Measurements from ENCODE around the gene ARHGAP30. TPM values are rescaled to one million over a fixed set of nuclear protein-coding genes. Genes with fewer than 3 reads are reported as not detected.

Gene ARHGAP30
- total RNA-seq, 5 donors from 2014 or later (not counting 1 experiment from before 2014, with no cell fraction given), result 193 to 299 (median 279) TPM

- CTCF ChIA-PET, result no interaction called here
- Histone ChIP-seq H3K4me3 (ENCODE audit: control insufficient read depth in 1 of 2, extremely low read depth in 1 of 2, low read length in 1 of 2) (no peak overlapping the region), H3K4me1 (ENCODE audit: control insufficient read depth in 1 of 2, extremely low read depth in 1 of 2, insufficient read depth in 2 of 2, low read length in 2 of 2) (peaks cover 18 to 30% of the 10 kb centered on the region in 2 experiments), H3K36me3 (ENCODE audit: control insufficient read depth in 2 of 2, extremely low read depth in 1 of 2, insufficient read depth in 1 of 2, low read length in 1 of 2) (peaks cover 4 to 15% of the 10 kb centered on the region in 2 donors), H3K27ac (ENCODE audit: low read length) (no peak overlapping the region), H3K27me3 (replicated peaks in 1 of 2; ENCODE audit: control insufficient read depth in 2 of 2, extremely low read depth in 1 of 2, insufficient read depth in 2 of 2, low read length in 1 of 2) (no peaks in the 10 kb centered on the region), H3K9me3 (no peaks in the 10 kb centered on the region)
- Mint-ChIP-seq H3K36me3 (peaks cover 10% of the 10 kb centered on the region), H3K4me3 (no peak overlapping the region), H3K27ac (no peak overlapping the region), H3K9me3 (no peaks in the 10 kb centered on the region), H3K4me1 (peaks cover 67 to 73% (median 69%) of the 10 kb centered on the region in 3 donors), H3K27me3 (no peaks in the 10 kb centered on the region)
- POLR2A ChIA-PET, result interaction anchor here in 1 of 2 donors (1.2 kb wide), 1 partner anchor 9 kb away, joined by 3 read pairs; no protein-coding TSS in a partner anchor
- WGBS (ENCODE audit: insufficient coverage), result 50% methylated on average over 1 of the region's 1 CpG
- DNase-seq (no peak), ATAC-seq (replicated peaks in 1 of 4) (no peak)
Measured at GRCh38 chr1:161113915-161114314, 44.2 kb upstream of the ARHGAP30 start.

GRCh38 chr1:161111527-161111926, 41.8 kb upstream of the ARHGAP30 start:
- WGBS (ENCODE audit: insufficient coverage), result no CpG with 5 or more reads among the region's 2 CpGs
- POLR2A ChIA-PET, result interaction anchor here in 1 of 2 donors (0.7 kb wide), 1 partner anchor 21 kb away, joined by 3 read pairs; the partner anchor contains the start of gene DEDD
- ATAC-seq (replicated peaks in 1 of 4), result no peak

DNA sequence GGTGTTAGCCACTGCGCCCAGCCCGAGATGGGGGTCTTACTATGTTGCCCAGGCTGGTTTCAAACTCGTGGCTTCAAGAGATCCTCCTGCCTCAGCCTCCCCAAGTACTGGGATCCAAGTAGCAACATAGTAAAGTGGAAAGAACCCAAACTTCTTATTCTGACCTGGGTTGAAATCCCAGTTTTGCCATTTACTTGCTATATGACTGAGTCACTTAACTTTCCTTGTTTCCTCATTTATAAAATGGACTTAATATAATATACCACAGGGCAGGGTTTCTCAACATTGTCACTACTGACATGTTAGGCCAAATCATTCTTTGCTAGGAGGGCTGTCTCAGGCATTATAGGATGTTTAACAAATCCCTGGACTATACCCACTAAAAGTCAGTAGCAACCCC, 41.4 kb upstream of the ARHGAP30 start:
- ChIA-PET CTCF (no interaction called here), POLR2A (no interaction called here)
- Mint-ChIP-seq H3K27me3 (no peaks in the 10 kb centered on the region), H3K36me3 (peaks cover 17% of the 10 kb centered on the region), H3K4me1 (peaks cover 50 to 64% (median 53%) of the 10 kb centered on the region in 3 donors), H3K9me3 (no peaks in the 10 kb centered on the region), H3K4me3 (no peak overlapping the region), H3K27ac (no peak overlapping the region)
- ATAC-seq (replicated peaks in 1 of 4), result no peak
- Histone ChIP-seq H3K4me3 (ENCODE audit: control insufficient read depth in 1 of 2, extremely low read depth in 1 of 2, low read length in 1 of 2) (no peak overlapping the region), H3K9me3 (no peaks in the 10 kb centered on the region), H3K27me3 (replicated peaks in 1 of 2; ENCODE audit: control insufficient read depth in 2 of 2, extremely low read depth in 1 of 2, insufficient read depth in 2 of 2, low read length in 1 of 2) (no peaks in the 10 kb centered on the region), H3K27ac (ENCODE audit: low read length) (no peak overlapping the region), H3K36me3 (ENCODE audit: control insufficient read depth in 2 of 2, extremely low read depth in 1 of 2, insufficient read depth in 1 of 2, low read length in 1 of 2) (peaks cover 4 to 15% of the 10 kb centered on the region in 2 donors), H3K4me1 (ENCODE audit: control insufficient read depth in 1 of 2, extremely low read depth in 1 of 2, insufficient read depth in 2 of 2, low read length in 2 of 2) (peaks cover 5 to 10% of the 10 kb centered on the region in 2 experiments)
- WGBS (ENCODE audit: insufficient coverage), result 100% methylated on average over 1 of the region's 3 CpGs
- no peak for DNase-seq

More at GRCh38 chr1:161111527-161111926, 41.8 kb upstream of the ARHGAP30 start:
- Histone ChIP-seq H3K27me3 (replicated peaks in 1 of 2; ENCODE audit: control insufficient read depth in 2 of 2, extremely low read depth in 1 of 2, insufficient read depth in 2 of 2, low read length in 1 of 2) (no peaks in the 10 kb centered on the region), H3K9me3 (no peaks in the 10 kb centered on the region), H3K27ac (ENCODE audit: low read length) (no peak overlapping the region), H3K4me1 (ENCODE audit: control insufficient read depth in 1 of 2, extremely low read depth in 1 of 2, insufficient read depth in 2 of 2, low read length in 2 of 2) (peaks cover 7 to 14% of the 10 kb centered on the region in 2 experiments), H3K36me3 (ENCODE audit: control insufficient read depth in 2 of 2, extremely low read depth in 1 of 2, insufficient read depth in 1 of 2, low read length in 1 of 2) (peaks cover 4 to 15% of the 10 kb centered on the region in 2 donors), H3K4me3 (ENCODE audit: control insufficient read depth in 1 of 2, extremely low read depth in 1 of 2, low read length in 1 of 2) (no peak overlapping the region)
- Mint-ChIP-seq H3K36me3 (peaks cover 13% of the 10 kb centered on the region), H3K27ac (no peak overlapping the region), H3K9me3 (no peaks in the 10 kb centered on the region), H3K4me1 (peaks cover 51 to 64% (median 54%) of the 10 kb centered on the region in 3 donors), H3K27me3 (no peaks in the 10 kb centered on the region), H3K4me3 (no peak overlapping the region)
- CTCF ChIA-PET, result no interaction called here
- no peak for DNase-seq

- no peak for DNase-seq
- ATAC-seq (replicated peaks in 1 of 4), result no peak
- H3K9me3 Mint-ChIP-seq, result no peaks in the 10 kb centered on the region
- no peaks in the 10 kb centered on the region for H3K27me3 Mint-ChIP-seq
- POLR2A ChIA-PET, result no interaction called here
- no peak overlapping the region for H3K4me3 Mint-ChIP-seq
- peaks cover 28% of the 10 kb centered on the region for H3K36me3 Mint-ChIP-seq
- peaks cover 3 to 17% of the 10 kb centered on the region in 2 donors for H3K36me3 ChIP-seq (ENCODE audit: control insufficient read depth in 2 of 2, extremely low read depth in 1 of 2, insufficient read depth in 1 of 2, low read length in 1 of 2)
- no peaks in the 10 kb centered on the region for H3K4me1 ChIP-seq (ENCODE audit: control insufficient read depth in 1 of 2, extremely low read depth in 1 of 2, insufficient read depth in 2 of 2, low read length in 2 of 2)
- CTCF ChIA-PET, result no interaction called here
- WGBS (ENCODE audit: insufficient coverage), result 83% methylated on average over 1 of the region's 1 CpG
- no peaks in the 10 kb centered on the region for H3K27me3 ChIP-seq (replicated peaks in 1 of 2; ENCODE audit: control insufficient read depth in 2 of 2, extremely low read depth in 1 of 2, insufficient read depth in 2 of 2, low read length in 1 of 2)
- no peak overlapping the region for H3K4me3 ChIP-seq (ENCODE audit: control insufficient read depth in 1 of 2, extremely low read depth in 1 of 2, low read length in 1 of 2)
- peaks cover 17 to 29% (median 19%) of the 10 kb centered on the region in 3 donors for H3K4me1 Mint-ChIP-seq
- no peaks in the 10 kb centered on the region for H3K9me3 ChIP-seq
- H3K27ac Mint-ChIP-seq, result peak overlapping the region in 1 of 2 donors; percentile 51
- no peak overlapping the region for H3K27ac ChIP-seq (ENCODE audit: low read length)
Measured at GRCh38 chr1:161106431-161106830, 36.7 kb upstream of the ARHGAP30 start.

DNA sequence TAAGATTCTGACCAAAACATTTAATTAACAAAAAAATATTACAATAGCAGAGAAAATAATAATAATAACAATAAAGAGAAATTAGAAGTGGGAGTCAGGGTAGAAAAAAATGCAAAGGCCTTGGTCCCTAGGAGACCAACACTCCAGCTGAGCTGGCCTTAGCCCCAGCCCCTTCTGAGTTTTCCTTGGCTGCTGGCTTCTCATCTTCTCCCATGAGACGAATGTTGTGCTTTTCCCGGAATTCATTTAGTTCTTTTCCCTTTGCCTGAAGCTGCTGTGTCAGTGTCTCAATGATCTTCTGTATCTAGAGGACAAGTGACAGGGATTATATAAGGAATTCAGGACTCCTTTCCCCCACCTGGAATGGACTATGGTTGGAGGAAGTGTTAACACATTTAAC, 30.9 kb upstream of the ARHGAP30 start:
- Mint-ChIP-seq H3K4me3 (no peak overlapping the region), H3K36me3 (peaks cover 13% of the 10 kb centered on the region), H3K4me1 (peaks cover 21 to 31% (median 30%) of the 10 kb centered on the region in 3 donors), H3K27ac (no peak overlapping the region), H3K9me3 (no peaks in the 10 kb centered on the region), H3K27me3 (peaks cover 0 to 3% of the 10 kb centered on the region in 2 donors)
- CTCF ChIA-PET, result interaction anchor here (0.6 to 1.9 kb wide), 5 partner anchors 12 to 92 kb away, joined by 3 to 8 read pairs (median 4); partner anchors contain the start of gene ARHGAP30 (in 1 of the 2)
- Histone ChIP-seq H3K27me3 (replicated peaks in 1 of 2; ENCODE audit: control insufficient read depth in 2 of 2, extremely low read depth in 1 of 2, insufficient read depth in 2 of 2, low read length in 1 of 2) (no peaks in the 10 kb centered on the region), H3K27ac (ENCODE audit: low read length) (no peak overlapping the region), H3K4me1 (ENCODE audit: control insufficient read depth in 1 of 2, extremely low read depth in 1 of 2, insufficient read depth in 2 of 2, low read length in 2 of 2) (peaks cover 2 to 20% of the 10 kb centered on the region in 2 experiments), H3K4me3 (ENCODE audit: control insufficient read depth in 1 of 2, extremely low read depth in 1 of 2, low read length in 1 of 2) (no peak overlapping the region), H3K9me3 (no peaks in the 10 kb centered on the region), H3K36me3 (ENCODE audit: control insufficient read depth in 2 of 2, extremely low read depth in 1 of 2, insufficient read depth in 1 of 2, low read length in 1 of 2) (peaks cover 3 to 24% of the 10 kb centered on the region in 2 donors)
- POLR2A ChIA-PET, result interaction anchor here in 1 of 2 donors (0.7 kb wide), 1 partner anchor 295 kb away, joined by 3 read pairs; no protein-coding TSS in a partner anchor
- WGBS (ENCODE audit: insufficient coverage), result no CpG with 5 or more reads among the region's 2 CpGs
- DNase-seq (no peak), ATAC-seq (replicated peaks in 1 of 4) (no peak)

GRCh38 chr1:161099090-161099802, 29.6 kb upstream of the ARHGAP30 start:
- WGBS (ENCODE audit: insufficient coverage), result 97% methylated on average over 5 of the region's 9 CpGs
- Histone ChIP-seq H3K4me3 (ENCODE audit: control insufficient read depth in 1 of 2, extremely low read depth in 1 of 2, low read length in 1 of 2) (no peak overlapping the region), H3K27ac (ENCODE audit: low read length) (no peak overlapping the region), H3K27me3 (replicated peaks in 1 of 2; ENCODE audit: control insufficient read depth in 2 of 2, extremely low read depth in 1 of 2, insufficient read depth in 2 of 2, low read length in 1 of 2) (no peaks in the 10 kb centered on the region), H3K9me3 (no peaks in the 10 kb centered on the region), H3K36me3 (ENCODE audit: control insufficient read depth in 2 of 2, extremely low read depth in 1 of 2, insufficient read depth in 1 of 2, low read length in 1 of 2) (peaks cover 3 to 24% of the 10 kb centered on the region in 2 donors), H3K4me1 (ENCODE audit: control insufficient read depth in 1 of 2, extremely low read depth in 1 of 2, insufficient read depth in 2 of 2, low read length in 2 of 2) (peaks cover 2 to 20% of the 10 kb centered on the region in 2 experiments)
- ChIA-PET POLR2A (interaction anchor here (0.5 to 1.3 kb wide), 5 partner anchors 28 to 207 kb away, joined by 3 to 5 read pairs (median 3); partner anchors contain the start of gene F11R (in 1 of the 2)), CTCF (interaction anchor here (0.6 to 3.2 kb wide), 9 partner anchors 13 to 101 kb away, joined by 3 to 22 read pairs (median 6); partner anchors contain the start of genes ARHGAP30 (in 1 of the 2) and TSTD1 (in 1 of the 2))
- ATAC-seq (replicated peaks in 1 of 4) (no peak), DNase-seq (no peak)
- Mint-ChIP-seq H3K27ac (peak overlapping the region in 1 of 2 donors; percentile 57), H3K4me3 (peak overlapping the region; percentile 67 to 86 (median 78)), H3K36me3 (peaks cover 9% of the 10 kb centered on the region), H3K9me3 (no peaks in the 10 kb centered on the region), H3K27me3 (peaks cover 0 to 3% of the 10 kb centered on the region in 2 donors), H3K4me1 (peaks cover 16 to 27% (median 24%) of the 10 kb centered on the region in 3 donors)
